ENCODE measurements around the gene RRP12. TPM values are rescaled to one million over a fixed set of nuclear protein-coding genes. Genes with fewer than 3 reads are reported as not detected.
"Not testable (repeated sequence)": the region's sequence is repeated elsewhere in the genome, so short reads cannot be mapped to it uniquely, and the experiment has no call there.

Gene RRP12
- total RNA-seq, 2 donors from 2014 or later, result 33.0 to 34.7 TPM

- Histone ChIP-seq H3K27ac (ENCODE audit: low read depth, low read length) (peak within 1 kb of the TSS; percentile 89), H3K9me3 (ENCODE audit: control insufficient read depth, low read length) (no peaks in the 10 kb centered on the region), H3K4me3 (ENCODE audit: low read length) (peak within 1 kb of the TSS; percentile 91), H3K27me3 (ENCODE audit: control insufficient read depth, insufficient read depth, low read length, poor library complexity, severe bottlenecking) (no peaks in the 10 kb centered on the region), H3K36me3 (ENCODE audit: control insufficient read depth, insufficient read depth, low read length) (peaks cover 39% of the 10 kb centered on the region), H3K4me1 (ENCODE audit: control insufficient read depth, insufficient read depth, low read length) (peaks cover 4% of the 10 kb centered on the region), H3K9ac (ENCODE audit: extremely low read depth, low read length, poor library complexity, severe bottlenecking) (peak within 1 kb of the TSS; percentile 96)
- Mint-ChIP-seq H3K27me3 (ENCODE audit: insufficient read depth) (no peaks in the 10 kb centered on the region), H3K4me3 (peak within 1 kb of the TSS; percentile 94), H3K27ac (peak within 1 kb of the TSS; percentile 96), H3K9me3 (no peaks in the 10 kb centered on the region), H3K4me1 (peaks cover 11% of the 10 kb centered on the region), H3K36me3 (ENCODE audit: low read depth) (peaks cover 34% of the 10 kb centered on the region)
- peak; percentile 98 for DNase-seq
- 0% methylated on average over 19 to 83 of the region's 90 CpGs for WGBS, 2 experiments (ENCODE audit: insufficient coverage in 1 of 2, insufficient read length in 1 of 2)
- TF ChIP-seq CTCF (conservative IDR thresholded peaks at IDR 0.05), result peak; percentile 75
Observed at GRCh38 chr10:97425964-97426775, 25.0 kb upstream of the RRP12 start, which contains the start of gene PGAM1. Gene PGAM1, plus strand, starts transcription at chr10:97426191. Its CDS starts 117 bp downstream, at chr10:97426308.

DNA sequence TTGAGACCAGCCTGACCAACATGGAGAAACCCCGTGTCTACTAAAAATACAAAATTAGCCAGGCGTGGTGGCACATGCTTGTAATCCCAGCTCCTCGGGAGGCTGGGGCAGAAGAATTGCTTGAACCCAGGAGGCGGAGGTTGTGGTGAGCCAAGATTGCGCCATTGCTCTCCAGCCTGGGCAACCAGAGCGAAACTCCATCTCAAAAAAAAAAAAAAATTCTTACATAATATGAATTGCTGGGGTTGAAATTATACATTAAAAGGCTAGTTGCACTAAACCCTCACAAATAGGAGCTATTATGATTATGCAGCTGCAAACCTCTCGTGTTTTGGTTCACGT is 22.6 kb upstream of the RRP12 start:
- H3K27me3 ChIP-seq (ENCODE audit: control insufficient read depth, insufficient read depth, low read length, poor library complexity, severe bottlenecking); H3K9me3 Mint-ChIP-seq; H3K27me3 Mint-ChIP-seq (ENCODE audit: insufficient read depth); DNase-seq; H3K4me3 ChIP-seq (ENCODE audit: low read length); H3K4me1 ChIP-seq (ENCODE audit: control insufficient read depth, insufficient read depth, low read length); H3K9me3 ChIP-seq (ENCODE audit: control insufficient read depth, low read length); H3K9ac ChIP-seq (ENCODE audit: extremely low read depth, low read length, poor library complexity, severe bottlenecking); H3K27ac ChIP-seq (ENCODE audit: low read depth, low read length); H3K4me3 Mint-ChIP-seq; H3K27ac Mint-ChIP-seq: not testable (repeated sequence)
- H3K4me1 Mint-ChIP-seq, result peaks cover 14% of the 10 kb centered on the region
- peaks cover 12% of the 10 kb centered on the region for H3K36me3 Mint-ChIP-seq (ENCODE audit: low read depth)
- WGBS, 2 experiments (ENCODE audit: insufficient coverage in 1 of 2, insufficient read length in 1 of 2), result 97 to 98% methylated on average over 6 of the region's 8 CpGs
- H3K36me3 ChIP-seq (ENCODE audit: control insufficient read depth, insufficient read depth, low read length), result peaks cover 16% of the 10 kb centered on the region

- Mint-ChIP-seq H3K4me1 (peaks cover 17% of the 10 kb centered on the region), H3K27me3 (ENCODE audit: insufficient read depth) (no peaks in the 10 kb centered on the region), H3K27ac (no peak overlapping the region), H3K9me3 (no peaks in the 10 kb centered on the region), H3K36me3 (ENCODE audit: low read depth) (no peaks in the 10 kb centered on the region), H3K4me3 (no peak overlapping the region)
- H3K4me3 ChIP-seq (ENCODE audit: low read length), result no peak overlapping the region
- H3K36me3 ChIP-seq (ENCODE audit: control insufficient read depth, insufficient read depth, low read length), result no peaks in the 10 kb centered on the region
- no peaks in the 10 kb centered on the region for H3K27me3 ChIP-seq (ENCODE audit: control insufficient read depth, insufficient read depth, low read length, poor library complexity, severe bottlenecking)
- no peaks in the 10 kb centered on the region for H3K4me1 ChIP-seq (ENCODE audit: control insufficient read depth, insufficient read depth, low read length)
- whole genome bisulfite sequencing, 2 experiments (ENCODE audit: insufficient coverage in 1 of 2, insufficient read length in 1 of 2), result 91 to 93% methylated on average over 5 to 6 of the region's 6 CpGs
- H3K27ac ChIP-seq (ENCODE audit: low read depth, low read length), result no peak overlapping the region
- no peak for DNase-seq
- no peak overlapping the region for H3K9ac ChIP-seq (ENCODE audit: extremely low read depth, low read length, poor library complexity, severe bottlenecking)
- no peaks in the 10 kb centered on the region for H3K9me3 ChIP-seq (ENCODE audit: control insufficient read depth, low read length)
- no peak for TF ChIP-seq CTCF (conservative IDR thresholded peaks at IDR 0.05)
Observed at GRCh38 chr10:97416565-97416964, 15.4 kb upstream of the RRP12 start.
